ENCODE measurements around the gene CFAP46. TPM values are rescaled to one million over a fixed set of nuclear protein-coding genes. Genes with fewer than 3 reads are reported as not detected.
"Not testable (repeated sequence)": the region's sequence is repeated elsewhere in the genome, so short reads cannot be mapped to it uniquely, and the experiment has no call there.

CFAP46 gene
- total and polyA plus RNA-seq, 10 of the 15 experiments (the other 5 are each of a cell fraction or from before 2014, with no cell fraction given) = 0.01 to 0.18 (median 0.03) TPM; not detected in 7

DNA sequence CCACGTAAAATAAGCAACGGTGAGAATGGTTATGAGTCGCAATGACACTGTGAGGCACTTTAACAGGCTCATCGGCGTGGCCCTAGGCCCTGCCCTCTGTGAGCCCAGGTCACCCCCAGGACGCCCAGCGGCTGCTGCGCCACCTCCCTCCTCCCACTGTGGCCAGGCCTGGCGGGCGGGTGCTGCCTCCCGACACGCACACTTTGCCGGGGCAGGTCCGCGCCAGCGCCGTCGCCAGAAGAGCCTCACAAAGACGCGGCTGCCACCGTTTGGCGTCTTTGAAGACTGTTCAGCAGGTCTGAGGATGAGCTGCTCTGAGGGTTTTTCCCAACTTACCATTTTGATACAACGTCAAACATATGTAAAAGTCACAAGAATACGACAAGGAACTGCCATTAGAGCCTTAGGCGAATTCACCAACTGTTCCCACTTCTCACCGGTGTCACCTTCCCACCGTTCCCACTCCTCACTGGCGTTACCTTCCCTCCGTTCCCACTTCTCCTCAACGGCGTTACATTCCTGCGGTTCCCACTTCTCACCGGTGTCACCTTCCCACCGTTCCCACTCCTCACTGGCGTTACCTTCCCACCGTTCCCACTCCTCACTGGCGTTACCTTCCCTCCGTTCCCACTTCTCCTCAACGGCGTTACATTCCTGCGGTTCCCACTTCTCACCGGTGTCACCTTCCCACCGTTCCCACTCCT lies 22.5 kb upstream of the CFAP46 start:
- H3K36me3 ChIP-seq (ENCODE audit: control insufficient read depth in 2 of 2, insufficient read depth in 2 of 2, low read length in 1 of 2); H3K79me2 ChIP-seq (ENCODE audit: control insufficient read depth, insufficient read depth, low read length); in situ Hi-C loops (cut with MboI); BruUV-seq (replicated peaks); DNase-seq (ENCODE audit: low read depth, low spot score); POLR2A ChIA-PET; intact Hi-C loops (cut with micrococcal nuclease; ENCODE audit: unreplicated experiment); H3K9ac ChIP-seq (ENCODE audit: control insufficient read depth, insufficient read depth, low read length); SMC1A ChIA-PET (ENCODE audit: uncharacterized antibody, unreplicated experiment); H3K4me2 ChIP-seq (ENCODE audit: control insufficient read depth, insufficient read depth); RAD21 ChIA-PET (ENCODE audit: unreplicated experiment); H2AFZ ChIP-seq (ENCODE audit: control insufficient read depth, low read depth, low read length); H3K27me3 ChIP-seq (replicated peaks in 1 of 2; ENCODE audit: control insufficient read depth in 2 of 2, insufficient read depth in 2 of 2, low read length in 1 of 2); CTCF ChIA-PET; H3K4me3 ChIP-seq; H3K9me3 ChIP-seq (replicated peaks; ENCODE audit: control insufficient read depth, insufficient read depth, low read length); H3K27ac ChIP-seq (ENCODE audit: control insufficient read depth, insufficient read depth); H3K4me1 ChIP-seq (ENCODE audit: control insufficient read depth, insufficient read depth, low read length); FAIRE-seq; ATAC-seq; H4K20me1 ChIP-seq (ENCODE audit: control insufficient read depth, insufficient read depth): not testable (repeated sequence)
- TF ChIP-seq, protein P1, sequence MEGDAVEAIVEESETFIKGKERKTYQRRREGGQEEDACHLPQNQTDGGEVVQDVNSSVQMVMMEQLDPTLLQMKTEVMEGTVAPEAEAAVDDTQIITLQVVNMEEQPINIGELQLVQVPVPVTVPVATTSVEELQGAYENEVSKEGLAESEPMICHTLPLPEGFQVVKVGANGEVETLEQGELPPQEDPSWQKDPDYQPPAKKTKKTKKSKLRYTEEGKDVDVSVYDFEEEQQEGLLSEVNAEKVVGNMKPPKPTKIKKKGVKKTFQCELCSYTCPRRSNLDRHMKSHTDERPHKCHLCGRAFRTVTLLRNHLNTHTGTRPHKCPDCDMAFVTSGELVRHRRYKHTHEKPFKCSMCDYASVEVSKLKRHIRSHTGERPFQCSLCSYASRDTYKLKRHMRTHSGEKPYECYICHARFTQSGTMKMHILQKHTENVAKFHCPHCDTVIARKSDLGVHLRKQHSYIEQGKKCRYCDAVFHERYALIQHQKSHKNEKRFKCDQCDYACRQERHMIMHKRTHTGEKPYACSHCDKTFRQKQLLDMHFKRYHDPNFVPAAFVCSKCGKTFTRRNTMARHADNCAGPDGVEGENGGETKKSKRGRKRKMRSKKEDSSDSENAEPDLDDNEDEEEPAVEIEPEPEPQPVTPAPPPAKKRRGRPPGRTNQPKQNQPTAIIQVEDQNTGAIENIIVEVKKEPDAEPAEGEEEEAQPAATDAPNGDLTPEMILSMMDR (IDR thresholded peaks at IDR 0.05 in 2 of 3, conservative IDR thresholded peaks at IDR 0.05 in 1 of 3; ENCODE audit: control insufficient read depth in 2 of 3, extremely low read depth in 1 of 3, insufficient read depth in 1 of 3, low read depth in 3 of 3, low read length in 3 of 3) = peak in 1 of 3 experiments; percentile 19; a peak in 1 of 6 replicates
- WGBS (ENCODE audit: insufficient coverage, insufficient replicate concordance, low lambda C conversion rate, missing lambda C conversion rate) = 80% methylated on average over 43 of the region's 43 CpGs

DNA sequence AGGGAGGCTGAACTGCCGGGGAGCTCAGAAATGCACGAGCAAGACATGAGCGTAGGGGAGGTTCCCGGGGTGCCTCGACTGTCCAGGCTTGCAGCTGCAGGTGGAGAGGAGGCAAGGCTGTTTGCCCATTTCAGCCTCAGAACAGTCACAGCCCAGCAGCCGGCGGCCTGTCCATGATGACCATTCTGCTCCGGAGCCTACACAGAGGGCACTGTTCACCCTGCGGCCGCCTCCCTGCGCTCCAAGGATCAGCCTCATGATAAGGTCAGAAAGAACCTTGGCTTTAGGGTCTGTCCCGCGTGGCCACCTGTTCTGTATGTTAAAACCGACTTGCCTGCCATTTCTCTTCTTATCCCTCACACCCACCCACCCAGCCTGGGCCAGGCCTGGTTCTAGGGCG lies 21.9 kb upstream of the CFAP46 start:
- in situ Hi-C loops (cut with MboI) = no loop called here
- BruUV-seq (replicated peaks) = no TSS peak
- ChIA-PET SMC1A (ENCODE audit: uncharacterized antibody, unreplicated experiment) (no interaction called here), CTCF (no interaction called here), POLR2A (no interaction called here), RAD21 (ENCODE audit: unreplicated experiment) (no interaction called here)
- H3K4me2 ChIP-seq (ENCODE audit: control insufficient read depth, insufficient read depth) = no peak overlapping the region
- H4K20me1 ChIP-seq (ENCODE audit: control insufficient read depth, insufficient read depth) = no peaks in the 10 kb centered on the region
- H3K4me3 ChIP-seq = no peak overlapping the region
- no peaks in the 10 kb centered on the region for H3K79me2 ChIP-seq (ENCODE audit: control insufficient read depth, insufficient read depth, low read length)
- H3K4me1 ChIP-seq (ENCODE audit: control insufficient read depth, insufficient read depth, low read length) = peaks cover 3% of the 10 kb centered on the region; the same call in 1 of the 2 replicates
- H3K9me3 ChIP-seq (replicated peaks; ENCODE audit: control insufficient read depth, insufficient read depth, low read length) = no peaks in the 10 kb centered on the region
- ATAC-seq = no peak
- no peak overlapping the region for H2AFZ ChIP-seq (ENCODE audit: control insufficient read depth, low read depth, low read length)
- FAIRE-seq = no peak
- intact Hi-C loops (cut with micrococcal nuclease; ENCODE audit: unreplicated experiment) = no loop called here
- H3K36me3 ChIP-seq (ENCODE audit: control insufficient read depth in 2 of 2, insufficient read depth in 2 of 2, low read length in 1 of 2) = no peaks in the 10 kb centered on the region
- no peak overlapping the region for H3K9ac ChIP-seq (ENCODE audit: control insufficient read depth, insufficient read depth, low read length)
- TF ChIP-seq POLR2AphosphoS5 (IDR thresholded peaks at IDR 0.05; ENCODE audit: low read length) = no peak
- TF ChIP-seq ZNF592 (IDR thresholded peaks at IDR 0.05) = no peak
- TF ChIP-seq NRF1 (conservative IDR thresholded peaks at IDR 0.05; ENCODE audit: low read depth, low read length) = no peak
- TF ChIP-seq RB1 (IDR thresholded peaks at IDR 0.05; ENCODE audit: borderline replicate concordance) = no peak
- TF ChIP-seq POU2F2 (IDR thresholded peaks at IDR 0.05; ENCODE audit: borderline replicate concordance, low read depth, low read length) = no peak
- TF ChIP-seq RUNX3 (IDR thresholded peaks at IDR 0.05; ENCODE audit: low read length) = no peak
- TF ChIP-seq ZNF207 (IDR thresholded peaks at IDR 0.05; ENCODE audit: borderline replicate concordance) = no peak
- no peak for TF ChIP-seq SIN3A (IDR thresholded peaks at IDR 0.05; ENCODE audit: low read depth, low read length)
- WGBS (ENCODE audit: insufficient coverage, insufficient replicate concordance, low lambda C conversion rate, missing lambda C conversion rate) = 71% methylated on average over 15 of the region's 15 CpGs
- no peak for DNase-seq (ENCODE audit: low read depth, low spot score)
- no peaks in the 10 kb centered on the region; a peak in 1 of 4 replicates for H3K27me3 ChIP-seq (replicated peaks in 1 of 2; ENCODE audit: control insufficient read depth in 2 of 2, insufficient read depth in 2 of 2, low read length in 1 of 2)
- no peak overlapping the region for H3K27ac ChIP-seq (ENCODE audit: control insufficient read depth, insufficient read depth)
